ENCODE results near the gene EPB41L2.
"Not testable (repeated sequence)": the region's sequence is repeated elsewhere in the genome, so short reads cannot be mapped to it uniquely, and the experiment has no call there.

The EPB41L2 gene

GRCh38 chr6:131033631-131034030 is 29.4 kb downstream of the EPB41L2 start:
- DNase-seq, result no peak

- DNase-seq, result no peak
Observed at GRCh38 chr6:131029626-131030297, 33.3 kb downstream of the EPB41L2 start.

GRCh38 chr6:131027326-131027725 is 35.7 kb downstream of the EPB41L2 start:
- no peak for DNase-seq

- DNase-seq, result no peak
Observed at GRCh38 chr6:131026243-131026642, 36.8 kb downstream of the EPB41L2 start.

GRCh38 chr6:131024565-131024964 is 38.5 kb downstream of the EPB41L2 start:
- no peak for DNase-seq

- DNase-seq, result no peak
Observed at GRCh38 chr6:131023834-131024504, 39.1 kb downstream of the EPB41L2 start.

- DNase-seq, result no peak
Observed at GRCh38 chr6:131022691-131023090, 40.4 kb downstream of the EPB41L2 start.

GRCh38 chr6:131017962-131018361 is 45.1 kb downstream of the EPB41L2 start:
- DNase-seq, result no peak

- DNase-seq, result no peak
Observed at GRCh38 chr6:131015630-131016263, 47.3 kb downstream of the EPB41L2 start.

- DNase-seq, result no peak
Observed at GRCh38 chr6:131015025-131015591, 47.9 kb downstream of the EPB41L2 start.

- DNase-seq, result no peak
Observed at GRCh38 chr6:131014080-131014776, 48.8 kb downstream of the EPB41L2 start.

- DNase-seq, result no peak
Observed at GRCh38 chr6:131013495-131013894, 49.5 kb downstream of the EPB41L2 start.

GRCh38 chr6:131009790-131010189 is 53.3 kb downstream of the EPB41L2 start:
- no peak for DNase-seq

- not testable (repeated sequence) for DNase-seq
Observed at GRCh38 chr6:131008965-131009364, 54.1 kb downstream of the EPB41L2 start.

GRCh38 chr6:131007964-131008363 is 55.1 kb downstream of the EPB41L2 start:
- DNase-seq, result not testable (repeated sequence)

GRCh38 chr6:131007286-131007685 is 55.8 kb downstream of the EPB41L2 start:
- DNase-seq, result no peak

GRCh38 chr6:131005439-131006016 is 57.5 kb downstream of the EPB41L2 start:
- no peak for DNase-seq

- no peak for DNase-seq
Observed at GRCh38 chr6:131004936-131005335, 58.1 kb downstream of the EPB41L2 start.

GRCh38 chr6:131004387-131004755 is 58.7 kb downstream of the EPB41L2 start:
- DNase-seq, result no peak

- no peak for DNase-seq
Observed at GRCh38 chr6:131003488-131004386, 59.3 kb downstream of the EPB41L2 start.

GRCh38 chr6:131002661-131002980 is 60.4 kb downstream of the EPB41L2 start:
- no peak for DNase-seq
